Mesenteric fat pad (tissue), 1 donor: ENCODE measurements around the gene HNRNPL. TPM values are rescaled to one million over a fixed set of nuclear protein-coding genes. Genes with fewer than 3 reads are reported as not detected.
"Not testable (repeated sequence)": the region's sequence is repeated elsewhere in the genome, so short reads cannot be mapped to it uniquely, and the experiment has no call there.

Source experiments
- DNase-seq: peaks from one replicate; pipeline ENCODE4 v3.0.0-alpha.2; 2020; ENCODE audit warnings: low spot score
- total RNA-seq: library from RNA; stranded (reverse); fragmentation: NEBNext Ultra II Directional; extraction: Animal tissue kit (Norgen Biotek cat#: 25700); gene quantifications from one replicate; pipeline ENCODE4 v1.2.1, GENCODE V29; 2021
- donor health status: DM: yes; HTN: yes; CAD: no.

Gene HNRNPL
- total RNA-seq, 1 donor from 2014 or later = 231 TPM

- DNase-seq = peak; percentile 94
Observed at GRCh38 chr19:38869836-38870607, 20.2 kb upstream of the HNRNPL start.

DNA sequence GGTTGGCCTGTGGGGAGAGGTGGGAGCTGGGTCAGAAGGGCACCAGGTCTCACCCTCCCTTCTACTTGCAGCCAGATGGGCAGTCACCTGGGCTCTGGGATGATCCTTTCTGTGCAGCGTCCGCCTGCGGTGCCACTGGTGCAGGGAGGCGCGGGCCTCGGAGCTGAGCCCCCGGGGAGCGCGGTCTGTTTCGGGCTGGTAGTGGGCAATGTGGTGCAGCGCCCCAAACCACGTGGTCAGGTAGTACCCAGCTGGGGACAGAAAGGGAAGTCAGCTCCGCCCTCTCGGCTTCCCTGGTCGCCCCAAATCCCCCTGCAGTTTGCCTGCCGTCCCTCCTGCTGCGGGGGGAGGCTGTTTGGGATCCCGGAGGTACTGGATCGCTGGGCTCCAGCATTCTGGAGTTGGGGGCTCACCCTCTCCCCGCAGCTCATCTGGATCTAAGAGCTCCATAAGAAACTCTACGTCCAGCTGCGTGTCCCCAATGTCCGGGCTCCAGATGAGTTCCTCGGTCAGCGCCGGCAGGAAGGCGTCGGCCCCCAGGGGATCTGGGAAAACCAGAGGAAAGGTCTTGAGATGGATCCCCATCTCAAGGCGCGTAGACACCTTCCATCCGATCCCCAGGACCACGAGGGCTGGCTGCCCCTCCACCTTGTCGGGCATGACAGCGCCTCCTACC is 19.5 kb upstream of the HNRNPL start:
- no peak for DNase-seq

DNA sequence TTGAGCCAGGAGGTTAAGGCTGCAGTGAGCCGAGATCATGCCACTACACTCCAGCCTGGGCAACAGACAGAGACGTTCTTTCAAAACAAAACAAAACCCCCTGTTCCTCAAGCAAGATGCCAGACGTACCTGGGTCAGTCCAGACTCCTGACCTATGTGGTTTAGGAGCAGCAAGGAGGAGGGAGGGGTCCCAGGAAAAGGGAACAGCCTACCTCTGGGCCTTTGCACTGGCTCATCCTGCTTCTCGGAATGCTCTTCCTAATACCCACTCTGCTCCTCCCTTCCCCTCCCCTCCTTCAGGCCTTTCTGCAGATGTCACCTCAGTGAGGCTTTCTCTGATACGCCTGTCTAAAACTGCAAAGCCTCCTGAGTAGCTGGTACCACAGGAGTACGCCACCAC is 18.8 kb upstream of the HNRNPL start:
- no peak for DNase-seq

DNA sequence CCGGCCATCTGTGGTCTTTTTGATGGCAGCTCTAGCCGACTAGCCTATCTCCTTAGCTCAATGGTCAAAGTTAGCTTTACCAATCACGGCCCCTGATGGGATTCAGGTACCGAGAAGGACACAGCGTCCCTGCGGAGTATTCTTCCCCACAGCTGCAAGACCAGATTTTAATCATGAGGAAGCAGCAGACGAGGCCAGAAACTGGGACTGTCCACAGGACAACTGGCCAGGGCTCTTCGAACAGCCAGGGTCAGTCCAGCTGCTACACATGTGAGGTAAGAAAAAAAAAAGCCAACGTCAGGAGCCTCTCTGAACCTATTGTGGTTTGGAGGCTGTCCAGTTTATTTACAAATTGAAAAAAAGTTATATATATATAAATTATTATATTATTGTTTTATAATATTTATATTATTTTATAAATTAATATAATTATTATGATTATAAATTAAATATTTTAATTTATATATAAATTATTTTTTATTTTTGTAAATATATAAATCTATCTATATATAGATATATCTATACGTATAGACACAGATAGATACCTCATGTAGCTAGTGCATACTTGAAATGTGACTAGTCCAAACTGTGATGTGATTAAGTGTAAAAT is 17.5 kb upstream of the HNRNPL start:
- DNase-seq = no peak

DNA sequence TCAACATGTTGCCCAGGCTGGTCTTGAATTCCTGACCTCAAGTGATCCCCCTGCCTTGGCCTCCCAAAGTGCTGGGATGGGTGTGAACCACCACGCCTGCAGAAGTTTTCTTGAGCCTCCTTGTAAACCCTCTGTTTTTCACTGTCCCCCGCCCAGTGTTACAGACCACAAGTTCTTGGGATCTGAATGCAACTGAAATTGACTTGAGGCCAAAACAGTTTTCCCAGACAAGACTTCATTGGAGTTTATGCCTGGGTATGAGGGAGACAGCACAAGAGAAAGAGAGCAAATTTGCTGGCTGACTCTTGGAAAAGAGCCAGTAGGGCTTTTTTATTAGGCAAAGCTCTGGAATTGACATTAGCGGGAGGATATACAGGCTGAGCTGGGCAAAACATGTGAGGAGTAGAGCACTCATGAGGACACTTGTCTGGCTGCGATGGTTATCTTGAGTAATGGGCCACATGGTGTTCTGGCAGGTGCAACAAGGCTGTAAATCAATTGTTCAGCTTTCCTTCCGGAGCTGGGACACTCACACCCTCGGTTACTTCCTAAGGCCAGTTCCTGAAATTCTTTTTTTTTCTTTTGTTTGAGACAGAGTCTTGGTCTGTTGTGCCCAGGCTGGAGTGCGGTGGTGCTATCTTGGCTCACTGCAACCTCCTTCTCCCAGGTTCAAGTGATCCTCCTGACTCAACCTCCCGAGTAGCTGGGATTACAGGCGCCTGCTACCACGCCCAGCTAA is 12.7 kb upstream of the HNRNPL start:
- DNase-seq = no peak

- DNase-seq = no peak
Observed at GRCh38 chr19:38861368-38861767, 11.6 kb upstream of the HNRNPL start.

DNA sequence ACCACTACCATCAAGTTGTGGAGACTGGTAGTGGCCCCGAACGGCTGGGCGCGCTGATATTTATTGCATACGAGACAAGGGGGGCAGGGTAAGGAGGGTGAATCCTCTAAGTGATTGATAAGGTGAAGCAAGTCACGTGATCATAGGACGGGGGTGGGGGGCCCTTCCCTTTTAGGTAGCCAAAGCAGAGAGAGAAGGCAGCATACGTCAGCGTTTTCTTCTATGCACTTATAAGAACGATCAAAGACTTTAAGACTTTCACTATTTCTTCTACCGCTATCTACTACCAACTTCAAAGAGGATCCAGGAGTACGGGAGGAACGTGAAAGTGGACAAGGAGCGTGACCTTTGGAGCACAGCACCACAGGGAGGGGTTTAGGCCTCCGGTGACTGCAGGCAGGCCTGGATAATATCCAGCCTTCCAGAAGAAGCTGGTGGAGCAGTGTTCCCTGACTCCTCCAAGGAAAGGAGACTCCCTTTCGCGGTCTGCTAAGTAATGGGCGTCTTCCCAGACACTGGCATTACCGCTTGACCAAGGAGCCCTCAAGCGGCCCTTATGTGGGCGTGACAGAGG is 9.9 kb upstream of the HNRNPL start:
- not testable (repeated sequence) for DNase-seq

DNA sequence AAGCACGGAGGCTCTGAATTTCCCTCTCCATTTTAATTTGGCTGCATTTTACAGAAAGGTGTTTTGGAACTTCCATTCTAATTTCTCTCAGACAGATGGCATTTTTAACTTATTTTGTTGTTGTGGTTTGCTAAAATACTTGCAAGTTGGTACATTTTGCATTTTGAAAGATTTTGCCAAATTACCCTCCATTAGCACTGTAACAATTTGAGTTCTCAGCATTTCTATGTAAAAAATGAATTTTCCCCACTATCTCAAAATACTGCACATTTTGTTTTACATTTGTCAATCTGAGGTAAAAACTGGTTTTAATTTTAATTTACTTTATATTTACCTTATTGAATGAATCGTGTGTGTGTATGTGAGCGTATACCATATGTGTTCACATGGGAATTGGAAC is 7.0 kb upstream of the HNRNPL start:
- DNase-seq = no peak

- DNase-seq = not testable (repeated sequence)
Observed at GRCh38 chr19:38855751-38856150, 6.0 kb upstream of the HNRNPL start.

GRCh38 chr19:38854961-38855360 is 5.2 kb upstream of the HNRNPL start:
- DNase-seq = not testable (repeated sequence)

GRCh38 chr19:38853214-38853613 is 3.4 kb upstream of the HNRNPL start:
- DNase-seq = no peak

- no peak for DNase-seq
Observed at GRCh38 chr19:38852231-38853044, 2.7 kb upstream of the HNRNPL start.

- DNase-seq = peak; percentile 98
Observed at GRCh38 chr19:38851622-38852230, 1.9 kb upstream of the HNRNPL start.

DNA sequence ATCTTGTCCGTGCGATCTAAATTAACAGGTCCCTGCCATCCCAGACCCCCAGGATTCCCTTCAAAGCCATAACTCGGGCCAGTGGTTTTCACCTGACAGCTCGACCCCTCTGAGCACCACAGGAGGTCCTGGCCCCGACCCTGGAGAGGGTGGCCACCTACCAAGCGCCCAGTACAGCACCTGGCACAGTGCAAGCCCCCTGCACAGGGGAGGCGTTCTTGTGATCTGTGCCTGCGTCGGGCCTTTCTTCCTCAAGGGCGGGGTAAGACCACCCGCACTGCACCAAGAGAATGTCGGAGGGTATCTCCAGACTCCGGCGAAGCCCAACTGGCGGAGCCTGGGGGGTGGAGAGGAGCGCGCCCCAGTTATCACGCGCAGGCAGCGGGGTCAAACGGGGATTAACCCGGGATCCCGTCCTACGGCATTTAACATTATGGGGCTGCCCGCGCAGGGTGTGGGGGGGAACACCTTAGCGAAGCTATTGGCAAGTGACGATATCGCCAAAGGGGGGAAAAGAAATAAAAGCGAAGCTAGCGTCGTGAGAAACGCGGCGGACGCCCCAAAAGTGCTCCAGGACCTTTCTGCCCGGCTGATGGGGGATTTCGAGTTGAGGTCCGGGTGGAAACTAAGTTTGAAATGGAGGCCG is 1.3 kb upstream of the HNRNPL start:
- DNase-seq = no peak

GRCh38 chr19:38850436-38850975 is 720 bp upstream of the HNRNPL start:
- DNase-seq = peak; percentile 99

DNA sequence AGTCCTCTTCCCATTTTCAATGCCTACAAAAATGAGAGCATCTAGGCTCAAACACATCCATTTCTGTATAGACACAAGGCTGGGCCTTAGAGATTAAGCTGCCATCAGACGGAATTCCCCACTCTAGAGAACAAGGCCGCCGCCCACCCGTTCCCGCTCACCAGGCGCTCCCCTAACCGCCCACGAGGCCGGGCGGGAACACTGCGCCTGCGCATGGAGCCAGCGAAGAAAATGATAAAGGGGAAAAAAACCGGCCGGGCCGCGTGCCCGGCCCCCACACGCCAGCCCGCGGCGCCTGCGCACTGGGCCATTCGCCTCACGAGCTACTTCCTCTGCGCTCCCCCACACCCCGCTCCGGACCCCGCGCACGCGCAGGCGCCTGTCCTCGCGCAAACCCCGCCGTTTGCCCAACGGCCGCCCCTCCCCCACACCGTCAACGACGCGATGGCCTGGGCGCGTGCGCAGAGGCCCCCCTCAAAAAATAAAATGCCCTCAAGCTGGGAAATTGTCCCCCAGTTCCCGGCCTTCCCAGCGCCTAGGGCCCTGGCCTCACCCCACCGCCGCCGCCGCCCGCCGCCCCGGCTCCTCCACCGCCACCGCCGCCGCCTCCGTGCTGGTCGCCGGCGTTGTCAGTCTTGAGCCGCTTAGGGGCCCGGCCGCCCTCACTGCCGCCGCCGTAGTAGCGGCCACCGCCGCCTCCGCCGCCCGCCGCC is 483 bp downstream of the HNRNPL start:
- DNase-seq = peak; percentile 99

DNA sequence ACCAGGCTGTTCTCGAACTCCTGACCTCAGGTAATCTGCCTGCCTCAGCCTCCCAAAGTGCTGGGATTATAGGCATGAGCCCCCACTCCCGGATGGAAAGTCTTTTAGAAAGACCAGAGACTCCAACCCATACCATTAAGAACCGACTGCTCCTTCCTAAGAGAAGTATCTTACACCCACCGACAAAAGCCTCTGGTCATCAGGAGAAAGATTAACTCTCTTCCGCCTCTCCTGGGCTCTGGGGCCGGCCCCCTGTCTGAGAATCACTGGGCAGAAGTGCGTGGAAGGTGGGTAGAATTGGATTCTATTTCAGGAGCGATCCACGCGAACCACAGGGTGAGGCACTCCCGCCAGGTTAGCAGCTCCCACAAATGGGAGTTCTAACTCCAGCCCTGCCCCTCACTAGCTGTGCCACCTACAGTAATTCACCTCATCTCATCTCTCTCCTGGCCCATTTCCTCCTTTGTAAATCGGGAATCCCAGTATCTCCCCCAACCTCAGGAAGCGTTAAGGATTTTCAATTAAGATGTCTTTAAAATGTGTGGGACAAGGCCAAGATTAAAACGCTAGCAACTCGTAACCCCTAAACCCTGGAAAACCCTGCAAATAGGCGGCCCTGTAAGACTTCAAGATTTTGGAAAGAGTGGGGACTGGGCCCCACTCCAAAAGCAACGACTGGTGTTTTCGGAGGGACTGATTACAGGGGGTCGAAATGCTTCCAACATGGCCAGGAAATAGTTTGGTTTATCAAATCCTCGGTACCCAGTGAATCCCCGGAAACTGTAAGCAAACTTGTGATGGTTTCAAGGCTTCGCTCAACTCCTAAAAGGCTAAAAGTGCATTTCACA is 1.3 kb downstream of the HNRNPL start:
- no peak for DNase-seq

- no peak for DNase-seq
Observed at GRCh38 chr19:38846097-38846496, 3.7 kb downstream of the HNRNPL start.
